H1 (cell line): Measurements from ENCODE around the gene PGGHG. TPM values are rescaled to one million over a fixed set of nuclear protein-coding genes. Genes with fewer than 3 reads are reported as not detected.

ENCODE experiments used
- CBX8 ChIP-seq: fragments of 300-800, 300-1000 bp; sonication (generic); IDR thresholded peaks from 2 replicates; pipeline ENCODE4 v1.7.1; 2016; ENCODE audit warnings: low read depth, low read length, borderline replicate concordance
- FOSL1 ChIP-seq: IDR thresholded peaks from 2 replicates; pipeline ENCODE4 v1.6.1; 2011; ENCODE audit warnings: mild to moderate bottlenecking, low read depth, low read length, moderate library complexity; ENCODE audit not compliant: insufficient read depth
- POLR2AphosphoS5 ChIP-seq: IDR thresholded peaks from 2 replicates; pipeline ENCODE4 v1.6.1; 2011; ENCODE audit warnings: low read depth, low read length
- RAD21 ChIP-seq, 2 experiments: IDR thresholded peaks in 1 of 2; conservative IDR thresholded peaks in 1 of 2; 2 replicates each; pipeline ENCODE4 v1.6.1; 2011; ENCODE audit warnings: low read depth in 2 of 2, low read length in 2 of 2, improper control_type of control experiment in 1 of 2, inconsistent platforms in 1 of 2, mild to moderate bottlenecking in 1 of 2, moderate library complexity in 1 of 2
- SP4 ChIP-seq: IDR thresholded peaks from 2 replicates; pipeline ENCODE4 v1.6.1; 2012; ENCODE audit warnings: low read length, inconsistent platforms
- polyA plus RNA-seq, 7 experiments: library from polyadenylated mRNA; depleted of rRNA in 3 of 7; stranded (reverse) in 5 of 7; unstranded in 2 of 7; fragments of >200 nt in 5 of 7; fragments of 200-250 nt in 2 of 7; gene quantifications; 1 replicate in 5 of 7; 2 replicates in 1 of 7; 4 replicates in 1 of 7; pipeline versions ENCODE4 v1.2.1 to v1.2.3, GENCODE V29; 2011 to 2013; ENCODE audit warnings: missing spikeins in 2 of 7, mixed read lengths in 2 of 7
- total RNA-seq: library from RNA; stranded (reverse); fragmentation: NEBNext Ultra II Directional; extraction: Animal tissue kit (Norgen Biotek cat#: 25700); gene quantifications from 2 replicates; pipeline ENCODE4 v1.2.1, GENCODE V29; 2021

The PGGHG gene
- total and polyA plus RNA-seq, 2 of the 8 experiments (the other 6 are each of a cell fraction or from before 2014, with no cell fraction given): 34.8 to 60.7 TPM

GRCh38 chr11:253886-254270 is 35.0 kb upstream of the PGGHG start (continued):
- TF ChIP-seq SP4: no peak
- no peak for TF ChIP-seq POLR2AphosphoS5
- TF ChIP-seq CBX8: no peak
- TF ChIP-seq RAD21 (IDR thresholded peaks at IDR 0.05 in 1 of 2, conservative IDR thresholded peaks at IDR 0.05 in 1 of 2; ENCODE audit: low read depth in 2 of 2, low read length in 2 of 2): no peak
- TF ChIP-seq FOSL1: no peak
